ENCODE data around the gene LEFTY1. TPM values are rescaled to one million over a fixed set of nuclear protein-coding genes. Genes with fewer than 3 reads are reported as not detected.
"Not testable (repeated sequence)": the region's sequence is repeated elsewhere in the genome, so short reads cannot be mapped to it uniquely, and the experiment has no call there.

The LEFTY1 gene
- total RNA-seq, 4 donors from 2014 or later: 1.5 to 15.6 (median 5.6) TPM

DNA sequence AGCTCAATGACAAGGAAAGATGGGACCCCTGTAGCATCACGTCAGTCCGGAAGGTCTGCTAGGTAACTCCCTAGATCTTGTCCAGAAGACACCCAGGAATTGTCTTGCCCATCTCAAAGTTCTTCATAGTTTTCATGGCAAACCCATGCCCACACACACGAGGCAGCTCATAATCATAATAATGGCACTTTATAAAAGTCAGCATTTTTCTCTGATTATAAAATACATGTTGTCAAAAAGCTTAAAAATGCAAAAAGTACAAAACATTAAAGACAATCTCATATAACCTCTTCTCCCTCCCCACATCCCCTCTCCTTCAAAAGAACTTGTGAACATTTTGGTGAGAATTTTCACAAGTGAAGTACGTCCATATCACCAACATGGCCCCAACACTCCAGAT lies 48.2 kb downstream of the LEFTY1 start:
- Histone ChIP-seq H3K27me3 (no peaks in the 10 kb centered on the region), H3K4me1 (no peaks in the 10 kb centered on the region), H3K27ac (no peak overlapping the region), H3K4me3 (no peak overlapping the region), H3K9me3 (no peaks in the 10 kb centered on the region), H3K36me3 (peaks cover 0 to 34% (median 0%) of the 10 kb centered on the region in 3 donors)
- TF ChIP-seq CTCF (IDR thresholded peaks at IDR 0.05): no peak
- no peak for TF ChIP-seq POLR2A (IDR thresholded peaks at IDR 0.05)
- DNase-seq: no peak

GRCh38 chr1:225840223-225840610 lies 48.7 kb downstream of the LEFTY1 start:
- peaks cover 0 to 29% (median 0%) of the 10 kb centered on the region in 3 donors for H3K36me3 ChIP-seq
- H3K4me1 ChIP-seq: no peaks in the 10 kb centered on the region
- no peaks in the 10 kb centered on the region for H3K9me3 ChIP-seq
- no peak overlapping the region for H3K27ac ChIP-seq
- H3K4me3 ChIP-seq: no peak overlapping the region
- no peak for TF ChIP-seq CTCF (IDR thresholded peaks at IDR 0.05)
- TF ChIP-seq POLR2A (IDR thresholded peaks at IDR 0.05): no peak
- DNase-seq: no peak
- no peaks in the 10 kb centered on the region for H3K27me3 ChIP-seq

DNA sequence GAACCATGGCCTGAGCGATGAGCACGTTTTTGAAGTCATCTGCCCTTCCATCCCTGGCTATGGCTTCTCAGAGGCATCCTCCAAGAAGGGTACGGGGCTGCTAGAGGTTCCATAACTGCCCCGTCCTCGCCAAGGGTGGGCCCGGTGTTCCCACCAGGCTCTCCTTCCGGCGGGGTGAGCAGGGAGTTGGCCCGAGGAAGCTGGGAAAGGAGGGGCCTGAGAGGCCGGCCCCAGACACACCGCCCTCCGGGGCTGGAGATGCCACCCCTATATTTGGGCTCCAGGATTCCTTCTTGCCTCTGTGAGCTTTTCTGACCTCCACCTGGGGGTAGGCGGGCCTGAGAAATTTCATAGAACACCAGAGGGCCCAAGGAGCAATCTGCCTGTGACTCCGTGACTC lies 50.2 kb downstream of the LEFTY1 start:
- no peaks in the 10 kb centered on the region for H3K9me3 ChIP-seq

DNA sequence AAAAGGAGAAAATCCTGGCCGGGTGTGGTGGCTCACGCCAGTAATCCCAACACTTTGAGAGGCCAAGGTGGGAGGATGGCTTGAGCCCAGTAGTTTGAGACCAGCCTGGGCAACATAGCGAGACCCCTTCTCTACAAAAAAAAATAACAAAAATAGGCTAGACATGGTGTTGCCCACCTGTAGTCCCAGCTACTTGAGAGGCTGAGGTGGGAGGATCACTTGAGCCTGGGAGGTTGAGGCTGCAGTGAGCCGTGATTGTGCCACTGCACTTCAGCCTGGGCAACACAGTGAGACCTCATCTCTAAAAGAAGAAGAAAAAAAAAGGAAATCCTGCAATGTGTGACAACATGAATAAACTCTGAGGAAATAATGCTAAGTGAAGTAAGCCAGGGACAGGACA lies 52.6 kb downstream of the LEFTY1 start:
- DNase-seq, H3K27ac ChIP-seq, H3K4me1 ChIP-seq, H3K9me3 ChIP-seq, H3K27me3 ChIP-seq, H3K4me3 ChIP-seq: not testable (repeated sequence)
- H3K36me3 ChIP-seq: peaks cover 0 to 39% (median 0%) of the 10 kb centered on the region in 3 donors

More for the DNA sequence above, 50.2 kb downstream of the LEFTY1 start:
- no peaks in the 10 kb centered on the region for H3K4me1 ChIP-seq
- TF ChIP-seq CTCF (IDR thresholded peaks at IDR 0.05): no peak
- TF ChIP-seq POLR2A (IDR thresholded peaks at IDR 0.05): no peak
- no peak for DNase-seq
- no peak overlapping the region for H3K4me3 ChIP-seq
- no peaks in the 10 kb centered on the region for H3K27me3 ChIP-seq
- peaks cover 0 to 20% (median 0%) of the 10 kb centered on the region in 3 donors for H3K36me3 ChIP-seq
- no peak overlapping the region for H3K27ac ChIP-seq

Small RNAs within 50 kb of the gene (small RNA-seq; reads per million reads assigned to genes)
- 0 reads per million in 2 donors for gene AL117348.1

Other genes starting within 250 kb of the LEFTY1 start
- gene ENAH, start 236.0 kb downstream of the LEFTY1 start, total RNA-seq: 10 to 100 TPM in 3 of 4 donors, 1 to 10 TPM in 1; 7.6 to 51.2 (median 16.5) TPM
- gene SRP9, start 111.3 kb downstream of the LEFTY1 start, total RNA-seq: 100 to 1,000 TPM in 3 of 4 donors, 10 to 100 TPM in 1; 67.9 to 153 (median 131) TPM
- 100 to 1,000 TPM in 1 of 4 donors, 10 to 100 TPM in 3; 28.9 to 109 (median 59.9) TPM for gene EPHX1, start 79.0 kb downstream of the LEFTY1 start, total RNA-seq
- gene TMEM63A, start 6.8 kb downstream of the LEFTY1 start, total RNA-seq: 100 to 1,000 TPM in 3 of 4 donors, 10 to 100 TPM in 1; 77.8 to 339 (median 275) TPM
- gene PYCR2, start 35.1 kb upstream of the LEFTY1 start, total RNA-seq: 10 to 100 TPM; 31.1 to 46.2 (median 35.5) TPM
- not detected for gene LEFTY2, start 52.1 kb upstream of the LEFTY1 start, total RNA-seq
- gene SDE2, start 110.2 kb upstream of the LEFTY1 start, total RNA-seq: 10 to 100 TPM; 10.9 to 22.3 (median 15.8) TPM
- 100 to 1,000 TPM; 202 to 340 (median 291) TPM for gene H3-3A, start 173.6 kb upstream of the LEFTY1 start, total RNA-seq

All from Peyer's patch (tissue), 4 donors.